Hepatocyte (in vitro differentiated cells): ENCODE results near the gene DYNLL1. TPM values are rescaled to one million over a fixed set of nuclear protein-coding genes. Genes with fewer than 3 reads are reported as not detected.
A peak's percentile ranks its signal among the peaks of the same experiment; 100 is the strongest.
"Not testable (repeated sequence)": the region's sequence is repeated elsewhere in the genome, so short reads cannot be mapped to it uniquely, and the experiment has no call there.

Experiments used
- DNase-seq: peaks from one replicate; pipeline ENCODE4 v3.0.0-alpha.2; 2016; ENCODE audit warnings: low spot score
- H2AFZ ChIP-seq: fragments of 200-600 bp; sonication (generic); 2 replicates; pipeline ENCODE4 v1.6.0; 2016; ENCODE audit warnings: antibody characterized with exemption, mild to moderate bottlenecking
- H3K27ac ChIP-seq: fragments of 200-600 bp; sonication (generic); 2 replicates; pipeline ENCODE4 v1.5.1; 2016; ENCODE audit warnings: mild to moderate bottlenecking
- H3K27me3 ChIP-seq: fragments of 200-600 bp; sonication (generic); 2 replicates; pipeline ENCODE4 v1.6.1; 2016
- H3K36me3 ChIP-seq: fragments of 200-600 bp; sonication (generic); replicated peaks from 2 replicates; pipeline ENCODE4 v1.5.1; 2016; ENCODE audit warnings: low read depth; ENCODE audit not compliant: insufficient read depth
- H3K4me1 ChIP-seq: fragments of 200-600 bp; sonication (generic); 2 replicates; pipeline ENCODE4 v1.5.1; 2016; ENCODE audit warnings: mild to moderate bottlenecking, moderate library complexity; ENCODE audit not compliant: insufficient read depth
- H3K4me2 ChIP-seq: fragments of 200-600 bp; sonication (generic); 2 replicates; pipeline ENCODE4 v1.6.0; 2016
- H3K4me3 ChIP-seq: fragments of 200-600 bp; sonication (generic); 2 replicates; pipeline ENCODE4 v1.5.1; 2016; ENCODE audit warnings: mild to moderate bottlenecking
- H3K79me2 ChIP-seq: fragments of 200-600 bp; sonication (generic); 2 replicates; pipeline ENCODE4 v1.6.0; 2017; ENCODE audit warnings: mild to moderate bottlenecking
- H3K9me2 ChIP-seq: fragments of 200-600 bp; sonication (generic); replicated peaks from 2 replicates; pipeline ENCODE4 v1.6.0; 2017; ENCODE audit warnings: mild to moderate bottlenecking; ENCODE audit not compliant: insufficient read depth
- H3K9me3 ChIP-seq: fragments of 200-600 bp; sonication (generic); 2 replicates; pipeline ENCODE4 v1.5.1; 2016; ENCODE audit warnings: low read depth, mild to moderate bottlenecking
- H4K20me1 ChIP-seq: fragments of 200-600 bp; sonication (generic); 2 replicates; pipeline ENCODE4 v1.6.0; 2016; ENCODE audit warnings: mild to moderate bottlenecking; ENCODE audit not compliant: insufficient read depth, poor library complexity, severe bottlenecking
- CTCF ChIP-seq: fragments of 200-600 bp; sonication (generic); IDR thresholded peaks from 2 replicates; pipeline ENCODE4 v1.5.1; 2016; ENCODE audit warnings: antibody characterized with exemption, mild to moderate bottlenecking; ENCODE audit not compliant: poor library complexity
- EZH2 ChIP-seq: fragments of 200-600 bp; sonication (generic); IDR thresholded peaks from 2 replicates; pipeline ENCODE4 v1.6.1; 2016; ENCODE audit warnings: antibody characterized with exemption, mild to moderate bottlenecking, borderline replicate concordance
- EZH2phosphoT487 ChIP-seq: fragments of 200-600 bp; sonication (generic); IDR thresholded peaks from one replicate; pipeline ENCODE4 v1.6.1; 2018; ENCODE audit warnings: antibody characterized with exemption, mild to moderate bottlenecking, low read depth, moderate library complexity; ENCODE audit not compliant: unreplicated experiment, severe bottlenecking
- WGBS: methylation state at CpG from one replicate; pipeline ENCODE4 v1.1.6; 2016; ENCODE audit warnings: low lambda C conversion rate; ENCODE audit errors: missing lambda C conversion rate; 5-methylcytosine and 5-hydroxymethylcytosine counted together
- polyA plus RNA-seq: library from polyadenylated mRNA; unstranded; fragments of >200 nt; fragmentation: Nextera tagmentation; extraction: Ambion mirVana; gene quantifications from 2 replicates; pipeline ENCODE4 v1.2.1, GENCODE V29; 2016
- total RNA-seq: library from RNA; depleted of rRNA; stranded (reverse); fragments of >200 nt; gene quantifications from 2 replicates; pipeline ENCODE4 v1.2.3, GENCODE V29; 2014

Gene DYNLL1
- total and polyA plus RNA-seq, 2 experiments from 2014 or later, result 383 to 641 TPM

DNA sequence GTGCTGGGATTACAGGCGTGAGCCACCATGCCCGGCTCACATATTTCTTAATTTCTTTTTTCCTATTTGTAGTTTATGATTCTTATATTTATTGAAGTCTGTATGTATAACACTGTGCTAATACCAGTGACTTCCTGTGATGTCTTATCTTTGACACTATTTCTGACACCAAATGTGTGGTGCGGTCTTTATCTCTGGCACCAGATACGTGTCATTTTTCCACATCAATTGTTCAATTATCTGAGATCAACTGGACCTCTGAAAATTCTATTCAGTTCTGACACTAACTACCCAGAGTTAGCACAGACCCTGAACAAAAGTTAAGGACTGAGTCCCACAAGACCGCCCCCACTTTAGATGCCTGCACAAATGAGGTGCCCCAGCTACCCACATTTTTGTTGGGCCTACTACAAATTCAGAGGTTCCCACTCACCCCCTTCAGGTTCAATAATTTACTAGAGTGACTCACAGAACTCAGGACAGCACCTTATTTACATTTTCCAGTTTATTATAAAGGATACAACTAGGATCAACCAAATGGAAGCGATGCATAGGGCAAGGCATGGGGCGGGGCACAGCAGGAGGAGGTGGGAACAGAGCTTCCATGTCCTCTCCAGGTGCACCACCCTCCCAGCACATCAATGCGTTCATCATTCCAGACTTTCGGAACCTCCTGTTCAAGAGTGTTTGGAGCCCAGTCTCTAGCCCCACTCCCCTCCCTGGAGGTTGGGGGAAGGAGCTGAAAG is 14.7 kb upstream of the DYNLL1 start:
- 98% methylated on average over 9 of the region's 9 CpGs for WGBS

DNA sequence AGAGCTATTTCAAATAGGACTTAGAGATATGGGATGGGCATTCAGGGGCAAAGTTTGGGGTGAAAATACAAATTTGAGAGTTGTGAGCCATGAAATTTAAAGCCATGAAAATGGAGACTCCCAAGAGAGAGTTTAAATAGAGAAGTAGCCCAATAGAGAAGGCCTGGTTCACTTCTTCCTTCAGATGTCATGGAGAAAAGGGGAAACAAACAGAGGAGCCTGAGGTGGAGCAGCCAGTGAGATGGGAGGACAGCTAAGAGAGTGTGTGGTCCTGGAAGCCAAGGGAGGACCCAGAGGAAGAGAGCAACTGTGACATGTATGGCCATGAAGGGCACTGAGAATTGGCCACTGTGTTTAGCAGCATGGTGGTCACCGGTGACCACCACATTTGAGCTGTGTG is 12.3 kb upstream of the DYNLL1 start:
- Histone ChIP-seq H3K4me3 (no peak overlapping the region), H3K9me3 (no peaks in the 10 kb centered on the region)
- WGBS, result 100% methylated on average over 1 of the region's 1 CpG

More for the DNA sequence above, 14.7 kb upstream of the DYNLL1 start:
- no peaks in the 10 kb centered on the region for H4K20me1 ChIP-seq
- no peaks in the 10 kb centered on the region for H3K9me3 ChIP-seq
- no peak overlapping the region for H2AFZ ChIP-seq
- H3K4me2 ChIP-seq, result no peak overlapping the region
- no peaks in the 10 kb centered on the region for H3K36me3 ChIP-seq
- no peak overlapping the region for H3K4me3 ChIP-seq
- no peaks in the 10 kb centered on the region for H3K9me2 ChIP-seq
- no peaks in the 10 kb centered on the region for H3K4me1 ChIP-seq
- DNase-seq, result no peak
- no peak overlapping the region for H3K27ac ChIP-seq
- no peaks in the 10 kb centered on the region for H3K27me3 ChIP-seq
- TF ChIP-seq EZH2phosphoT487, result no peak
- TF ChIP-seq CTCF, result no peak
- no peak for TF ChIP-seq EZH2
- H3K79me2 ChIP-seq, result no peaks in the 10 kb centered on the region

DNA sequence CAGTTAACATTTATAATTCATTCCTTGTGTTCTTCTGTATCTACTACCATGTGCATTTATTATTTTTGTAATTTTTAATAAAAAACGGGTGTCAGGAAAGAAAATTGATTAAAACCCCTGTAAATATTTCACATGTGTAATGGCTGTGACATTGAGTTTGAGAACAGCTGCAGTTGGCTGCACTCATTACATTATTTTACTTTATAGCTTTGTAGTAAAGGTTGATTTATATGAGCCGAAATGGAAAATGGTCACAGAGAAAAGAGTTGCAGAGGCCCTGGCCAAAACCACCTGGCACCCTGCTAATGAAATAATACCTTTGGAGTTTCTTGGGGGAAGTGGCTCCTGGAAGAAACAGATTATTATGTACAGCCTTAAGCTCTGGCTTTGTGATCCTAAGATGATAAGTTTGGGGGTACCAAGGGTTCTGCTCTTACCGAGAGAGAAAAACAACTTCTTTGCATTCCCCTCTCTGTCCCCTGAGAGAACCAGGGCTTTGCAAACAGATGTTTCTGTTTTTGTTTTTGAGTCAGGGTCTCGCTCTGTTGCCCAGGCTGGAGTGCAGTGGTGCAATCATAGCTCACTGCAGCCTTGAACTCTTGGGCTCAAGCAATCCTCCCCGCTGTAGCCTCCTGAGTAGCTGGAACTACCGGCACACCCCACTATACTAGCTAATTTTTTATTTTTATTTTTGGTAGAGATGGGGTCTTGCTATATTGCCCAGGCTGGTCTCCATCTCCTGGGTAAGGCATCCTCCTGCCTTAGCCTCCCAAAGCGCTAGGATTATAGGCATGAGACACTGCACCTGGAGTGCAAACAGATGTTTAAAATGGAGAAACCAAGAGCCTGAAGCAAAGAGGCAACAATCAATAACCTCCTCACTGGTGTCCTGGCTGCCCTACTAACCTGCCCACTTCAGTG is 9.7 kb upstream of the DYNLL1 start:
- Histone ChIP-seq H3K9me3 (no peaks in the 10 kb centered on the region), H3K4me2 (no peak overlapping the region), H3K27me3 (no peaks in the 10 kb centered on the region), H3K4me3 (no peak overlapping the region), H3K4me1 (no peaks in the 10 kb centered on the region), H2AFZ (no peak overlapping the region), H3K36me3 (no peaks in the 10 kb centered on the region), H3K27ac (no peak overlapping the region), H3K9me2 (no peaks in the 10 kb centered on the region), H4K20me1 (no peaks in the 10 kb centered on the region), H3K79me2 (no peaks in the 10 kb centered on the region)
- 95% methylated on average over 7 of the region's 7 CpGs for WGBS
- TF ChIP-seq EZH2, result no peak
- TF ChIP-seq EZH2phosphoT487, result no peak
- no peak for TF ChIP-seq CTCF
- DNase-seq, result no peak

More for the DNA sequence above, 12.3 kb upstream of the DYNLL1 start:
- Histone ChIP-seq H3K27ac (no peak overlapping the region), H2AFZ (no peak overlapping the region), H3K36me3 (no peaks in the 10 kb centered on the region), H3K9me2 (no peaks in the 10 kb centered on the region), H3K4me2 (no peak overlapping the region), H3K27me3 (no peaks in the 10 kb centered on the region), H3K79me2 (no peaks in the 10 kb centered on the region), H4K20me1 (no peaks in the 10 kb centered on the region), H3K4me1 (no peaks in the 10 kb centered on the region)
- TF ChIP-seq CTCF (no peak), EZH2 (no peak), EZH2phosphoT487 (no peak)
- no peak for DNase-seq

DNA sequence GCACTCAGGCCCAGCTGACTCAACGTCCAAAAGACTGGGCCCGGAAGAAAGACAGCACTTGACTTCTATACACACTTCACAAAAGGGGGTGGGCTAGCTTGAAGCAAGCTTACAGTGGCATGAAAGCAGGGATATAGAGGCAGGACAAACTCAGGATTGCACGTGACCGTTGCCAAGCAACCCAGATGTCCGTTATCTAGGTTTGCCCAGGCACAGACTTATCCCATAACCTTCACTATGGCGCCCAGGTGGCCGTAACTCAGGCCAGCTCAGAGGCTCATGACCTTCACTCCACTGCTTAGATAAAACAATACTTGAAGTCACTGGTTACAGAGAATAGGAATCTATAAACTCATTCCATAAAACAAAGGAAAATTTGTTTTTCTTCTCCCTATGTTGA is 8.4 kb upstream of the DYNLL1 start:
- H3K36me3 ChIP-seq, H3K27me3 ChIP-seq, H3K4me1 ChIP-seq, H3K4me3 ChIP-seq, H2AFZ ChIP-seq, H3K9me2 ChIP-seq, H3K9me3 ChIP-seq, H4K20me1 ChIP-seq, DNase-seq, H3K79me2 ChIP-seq, H3K4me2 ChIP-seq: not testable (repeated sequence)
- peak overlapping the region; percentile 57 for H3K27ac ChIP-seq
- whole genome bisulfite sequencing, result 58% methylated on average over 7 of the region's 7 CpGs
